22Rv1 (cell line): ENCODE results near the gene PTPN21.

Experiments
- H3K27ac ChIP-seq: fragments of 450-650 bp; 2 replicates; pipeline ENCODE4 v1.5.1; 2017
- CTCF ChIP-seq: fragments of 450-650 bp; IDR thresholded peaks from 2 replicates; pipeline ENCODE4 v1.5.1; 2017; ENCODE audit warnings: mild to moderate bottlenecking
- ZFX ChIP-seq: fragments of 450-650 bp; IDR thresholded peaks from 2 replicates; pipeline ENCODE4 v1.6.1; 2017; ENCODE audit warnings: antibody characterized with exemption, borderline replicate concordance

The PTPN21 gene

GRCh38 chr14:88468406-88468805 lies 86.4 kb downstream of the PTPN21 start:
- H3K27ac ChIP-seq = no peak overlapping the region
- no peak for TF ChIP-seq CTCF

GRCh38 chr14:88463318-88463717 lies 91.5 kb downstream of the PTPN21 start:
- H3K27ac ChIP-seq = no peak overlapping the region
- TF ChIP-seq ZFX = no peak
- peak; percentile 78 for TF ChIP-seq CTCF

- TF ChIP-seq ZFX (no peak), CTCF (no peak)
- no peak overlapping the region for H3K27ac ChIP-seq
These were observed 99.9 kb downstream of the PTPN21 start for GRCh38 chr14:88454886-88455285.

- H3K27ac ChIP-seq = no peak overlapping the region
- peak; percentile 9; the same call in 1 of the 2 replicates for TF ChIP-seq CTCF
- TF ChIP-seq ZFX = no peak
These were observed 102.6 kb downstream of the PTPN21 start for GRCh38 chr14:88452231-88452630.

GRCh38 chr14:88439088-88439487 lies 115.7 kb downstream of the PTPN21 start:
- TF ChIP-seq ZFX (no peak), CTCF (no peak)
- no peak overlapping the region for H3K27ac ChIP-seq

GRCh38 chr14:88437658-88438057 lies 117.1 kb downstream of the PTPN21 start:
- TF ChIP-seq ZFX (no peak), CTCF (peak; percentile 30)
- H3K27ac ChIP-seq = no peak overlapping the region

- H3K27ac ChIP-seq = no peak overlapping the region
- no peak for TF ChIP-seq ZFX
These were observed 123.8 kb downstream of the PTPN21 start for GRCh38 chr14:88430976-88431375.

- no peak overlapping the region for H3K27ac ChIP-seq
- no peak for TF ChIP-seq CTCF
- no peak for TF ChIP-seq ZFX
These were observed 128.5 kb downstream of the PTPN21 start for GRCh38 chr14:88426271-88426670.
